WTC11 (cell line): Measurements from ENCODE around the gene UBL4B.

ENCODE experiments used
- ETV6 ChIP-seq: sonication (generic); formaldehyde crosslinking; IDR thresholded peaks from 2 replicates; pipeline ENCODE4 v1.8.1; 2022; ENCODE audit warnings: mild to moderate bottlenecking, missing genetic modification reagents
- KAT7 ChIP-seq: sonication (generic); formaldehyde crosslinking; IDR thresholded peaks from 2 replicates; pipeline ENCODE4 v1.8.1; 2023; ENCODE audit warnings: missing genetic modification reagents, mild to moderate bottlenecking, borderline replicate concordance
- MYBL2 ChIP-seq: sonication (generic); formaldehyde crosslinking; IDR thresholded peaks from 2 replicates; pipeline ENCODE4 v1.8.1; 2023; ENCODE audit warnings: mild to moderate bottlenecking, moderate library complexity, missing genetic modification reagents
- NR1H2 ChIP-seq: sonication (generic); formaldehyde crosslinking; IDR thresholded peaks from 2 replicates; pipeline ENCODE4 v1.9.0; 2021; ENCODE audit warnings: mild to moderate bottlenecking, moderate library complexity, missing genetic modification reagents
- SOX15 ChIP-seq: fragments of 250-450 bp; sonication (Bioruptor Pico); IDR thresholded peaks from 2 replicates; pipeline ENCODE4 v1.9.0; 2021; ENCODE audit warnings: mild to moderate bottlenecking
- TEAD1 ChIP-seq: sonication (generic); formaldehyde crosslinking; IDR thresholded peaks from 2 replicates; pipeline ENCODE4 v1.8.0; 2022; ENCODE audit warnings: mild to moderate bottlenecking, missing genetic modification reagents
- TEAD4 ChIP-seq: sonication (generic); formaldehyde crosslinking; IDR thresholded peaks from 2 replicates; pipeline ENCODE4 v1.8.0; 2022; ENCODE audit warnings: mild to moderate bottlenecking, missing genetic modification reagents
- ZBTB21 ChIP-seq: sonication (generic); formaldehyde crosslinking; IDR thresholded peaks from 2 replicates; pipeline ENCODE4 v1.8.1; 2023; ENCODE audit warnings: mild to moderate bottlenecking, missing genetic modification reagents, borderline replicate concordance
- TF ChIP-seq, protein P1 (sequence below): sonication (generic); formaldehyde crosslinking; conservative IDR thresholded peaks from 2 replicates; pipeline ENCODE4 v1.8.1; 2022; ENCODE audit warnings: mild to moderate bottlenecking, missing genetic modification reagents
- TF ChIP-seq, protein P2 (sequence below): fragments of 200-600 bp; IDR thresholded peaks from 2 replicates; pipeline ENCODE4 v1.8.0; 2022; ENCODE audit warnings: antibody characterized with exemption
- TF ChIP-seq, protein P3 (sequence below): sonication (generic); formaldehyde crosslinking; IDR thresholded peaks from 2 replicates; pipeline ENCODE4 v1.8.0; 2022; ENCODE audit warnings: mild to moderate bottlenecking, missing genetic modification reagents

DNA sequence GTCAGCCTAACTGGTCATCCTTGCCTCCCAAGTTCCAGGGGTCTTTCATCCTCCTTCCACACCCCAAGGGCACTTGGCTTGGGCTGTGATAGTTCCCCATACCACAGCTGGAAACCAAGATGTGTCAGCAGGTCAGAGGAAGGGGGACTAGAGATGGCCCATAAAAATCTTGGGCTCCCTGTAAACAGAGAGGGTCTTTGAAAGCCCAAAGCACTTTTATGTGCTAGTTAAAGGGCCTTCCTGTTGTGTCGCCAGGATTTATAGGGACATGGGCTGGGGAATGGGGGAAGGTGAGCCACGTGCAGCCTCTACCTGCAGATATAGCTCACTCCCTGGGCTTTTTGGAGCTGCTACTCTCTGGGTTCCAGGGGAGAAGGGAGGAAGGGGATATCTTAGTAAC lies 11.9 kb upstream of the UBL4B start:
- TF ChIP-seq, protein P1, sequence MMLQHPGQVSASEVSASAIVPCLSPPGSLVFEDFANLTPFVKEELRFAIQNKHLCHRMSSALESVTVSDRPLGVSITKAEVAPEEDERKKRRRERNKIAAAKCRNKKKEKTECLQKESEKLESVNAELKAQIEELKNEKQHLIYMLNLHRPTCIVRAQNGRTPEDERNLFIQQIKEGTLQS (CRISPR knock-in tag) = no peak
- TF ChIP-seq ETV6 (CRISPR knock-in tag) = no peak
- TF ChIP-seq, protein P2, sequence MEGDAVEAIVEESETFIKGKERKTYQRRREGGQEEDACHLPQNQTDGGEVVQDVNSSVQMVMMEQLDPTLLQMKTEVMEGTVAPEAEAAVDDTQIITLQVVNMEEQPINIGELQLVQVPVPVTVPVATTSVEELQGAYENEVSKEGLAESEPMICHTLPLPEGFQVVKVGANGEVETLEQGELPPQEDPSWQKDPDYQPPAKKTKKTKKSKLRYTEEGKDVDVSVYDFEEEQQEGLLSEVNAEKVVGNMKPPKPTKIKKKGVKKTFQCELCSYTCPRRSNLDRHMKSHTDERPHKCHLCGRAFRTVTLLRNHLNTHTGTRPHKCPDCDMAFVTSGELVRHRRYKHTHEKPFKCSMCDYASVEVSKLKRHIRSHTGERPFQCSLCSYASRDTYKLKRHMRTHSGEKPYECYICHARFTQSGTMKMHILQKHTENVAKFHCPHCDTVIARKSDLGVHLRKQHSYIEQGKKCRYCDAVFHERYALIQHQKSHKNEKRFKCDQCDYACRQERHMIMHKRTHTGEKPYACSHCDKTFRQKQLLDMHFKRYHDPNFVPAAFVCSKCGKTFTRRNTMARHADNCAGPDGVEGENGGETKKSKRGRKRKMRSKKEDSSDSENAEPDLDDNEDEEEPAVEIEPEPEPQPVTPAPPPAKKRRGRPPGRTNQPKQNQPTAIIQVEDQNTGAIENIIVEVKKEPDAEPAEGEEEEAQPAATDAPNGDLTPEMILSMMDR = no peak
- TF ChIP-seq ZBTB21 (CRISPR knock-in tag) = no peak
- TF ChIP-seq SOX15 = no peak
- no peak for TF ChIP-seq TEAD4
- no peak for TF ChIP-seq TEAD1 (CRISPR knock-in tag)
- TF ChIP-seq, protein P3, sequence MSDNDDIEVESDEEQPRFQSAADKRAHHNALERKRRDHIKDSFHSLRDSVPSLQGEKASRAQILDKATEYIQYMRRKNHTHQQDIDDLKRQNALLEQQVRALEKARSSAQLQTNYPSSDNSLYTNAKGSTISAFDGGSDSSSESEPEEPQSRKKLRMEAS = no peak
- TF ChIP-seq MYBL2 (CRISPR knock-in tag) = no peak
- no peak for TF ChIP-seq KAT7 (CRISPR knock-in tag)
- no peak for TF ChIP-seq NR1H2
